Keratinocyte (primary cell): ENCODE measurements around the gene SLC2A5. TPM values are rescaled to one million over a fixed set of nuclear protein-coding genes. Genes with fewer than 3 reads are reported as not detected.

ENCODE experiments used
- DNase-seq: peaks from one replicate; pipeline ENCODE4 v3.0.0-alpha.2; 2011; ENCODE audit warnings: low read depth, missing footprints, low spot score
- FAIRE-seq: peaks from 2 replicates; lab custom pipeline; 2011; peaks lifted over from hg19 to GRCh38; lab: Jason Lieb, UNC
- H2AFZ ChIP-seq: 2 replicates; pipeline ENCODE4 v1.6.0; 2012; ENCODE audit warnings: low read length, control low read depth, inconsistent platforms; ENCODE audit not compliant: control insufficient read depth
- H3K27ac ChIP-seq: 2 replicates; pipeline ENCODE4 v1.5.1; 2011; ENCODE audit warnings: low read length; ENCODE audit not compliant: control insufficient read depth, insufficient read depth
- H3K27me3 ChIP-seq: 3 replicates; pipeline ENCODE4 v1.6.0; 2011; ENCODE audit warnings: low read length; ENCODE audit not compliant: control insufficient read depth, insufficient read depth; ENCODE audit errors: extremely low read depth
- H3K36me3 ChIP-seq, 2 experiments: 2 replicates in 1 of 2; 3 replicates in 1 of 2; pipeline ENCODE4 v1.5.1; 2011; ENCODE audit warnings: low read length in 2 of 2, mild to moderate bottlenecking in 1 of 2; ENCODE audit not compliant: control insufficient read depth in 2 of 2, insufficient read depth in 2 of 2; ENCODE audit errors: extremely low read depth in 1 of 2
- H3K4me1 ChIP-seq: 3 replicates; pipeline ENCODE4 v1.5.1; 2011; ENCODE audit warnings: low read length; ENCODE audit not compliant: control insufficient read depth, insufficient read depth; ENCODE audit errors: extremely low read depth
- H3K4me2 ChIP-seq: 3 replicates; pipeline ENCODE4 v1.6.0; 2011; ENCODE audit warnings: low read depth, low read length; ENCODE audit not compliant: control insufficient read depth, insufficient read depth; ENCODE audit errors: extremely low read depth
- H3K4me3 ChIP-seq, 3 experiments: fragments of 200-600 bp in 1 of 3; sonication (generic) in 1 of 3; 2 replicates in 2 of 3; 3 replicates in 1 of 3; pipeline ENCODE4 v1.5.1; 2011 to 2016; ENCODE audit warnings: low read length in 3 of 3, mild to moderate bottlenecking in 3 of 3, control low read depth in 2 of 3, inconsistent platforms in 1 of 3, low read depth in 1 of 3, mixed read lengths in 1 of 3, mixed run types in 1 of 3, moderate library complexity in 1 of 3; ENCODE audit not compliant: control insufficient read depth in 2 of 3, insufficient read depth in 2 of 3; ENCODE audit errors: extremely low read depth in 1 of 3
- H3K79me2 ChIP-seq: 2 replicates; pipeline ENCODE4 v1.6.0; 2012; ENCODE audit warnings: low read length; ENCODE audit not compliant: control insufficient read depth, insufficient read depth
- H3K9ac ChIP-seq: 3 replicates; pipeline ENCODE4 v1.6.0; 2011; ENCODE audit warnings: low read length; ENCODE audit not compliant: control insufficient read depth, insufficient read depth; ENCODE audit errors: extremely low read depth
- H3K9me1 ChIP-seq: 3 replicates; pipeline ENCODE4 v1.6.0; 2011; ENCODE audit warnings: low read length; ENCODE audit not compliant: control insufficient read depth, insufficient read depth; ENCODE audit errors: extremely low read depth
- H3K9me3 ChIP-seq: 2 replicates; pipeline ENCODE4 v1.5.1; 2012; ENCODE audit warnings: low read depth, low read length; ENCODE audit not compliant: control insufficient read depth
- H4K20me1 ChIP-seq: 3 replicates; pipeline ENCODE4 v1.6.0; 2011; ENCODE audit warnings: low read length; ENCODE audit not compliant: control insufficient read depth, insufficient read depth; ENCODE audit errors: extremely low read depth
- EZH2 ChIP-seq: IDR thresholded peaks from one replicate; pipeline ENCODE4 v1.6.1; 2012; ENCODE audit warnings: inconsistent platforms, mild to moderate bottlenecking, low read length, moderate library complexity
- dilution Hi-C: fragments of 300-500 bp; cut with MboI; formaldehyde crosslinking; loops from one replicate; pipeline ENCODE4 v1.7.0; 2020; ENCODE audit warnings: low sequenced_read_pairs; ENCODE audit not compliant: extremely low pct_ligation_motif_present
- polyA plus RNA-seq, 5 experiments: library from polyadenylated mRNA; depleted of rRNA in 3 of 5; stranded (reverse) in 3 of 5; stranded (forward) in 1 of 5; unstranded in 1 of 5; fragments of >200 nt; gene quantifications; 1 replicate in 1 of 5; 2 replicates in 3 of 5; 3 replicates in 1 of 5; pipeline versions ENCODE4 v1.2.1 to v1.2.3, GENCODE V29; 2011 to 2012; ENCODE audit warnings: missing spikeins in 2 of 5, low read depth in 1 of 5, low replicate concordance in 1 of 5
- TF ChIP-seq, protein P1 (sequence below), 3 experiments: IDR thresholded peaks in 1 of 3; conservative IDR thresholded peaks in 1 of 3; optimal IDR thresholded peaks in 1 of 3; 2 replicates in 2 of 3; 3 replicates in 1 of 3; pipeline versions ENCODE3 to v1.5.1; 2011; ENCODE audit warnings: low read length in 3 of 3, mild to moderate bottlenecking in 3 of 3, moderate library complexity in 2 of 3, control low read depth in 1 of 3, inconsistent platforms in 1 of 3; ENCODE audit not compliant: insufficient read depth in 2 of 3; ENCODE audit errors: extremely low read depth in 1 of 3

The SLC2A5 gene
- polyA plus RNA-seq, 1 donor (not counting 4 experiments of a cell fraction or from before 2014, with no cell fraction given) = 0.77 TPM

DNA sequence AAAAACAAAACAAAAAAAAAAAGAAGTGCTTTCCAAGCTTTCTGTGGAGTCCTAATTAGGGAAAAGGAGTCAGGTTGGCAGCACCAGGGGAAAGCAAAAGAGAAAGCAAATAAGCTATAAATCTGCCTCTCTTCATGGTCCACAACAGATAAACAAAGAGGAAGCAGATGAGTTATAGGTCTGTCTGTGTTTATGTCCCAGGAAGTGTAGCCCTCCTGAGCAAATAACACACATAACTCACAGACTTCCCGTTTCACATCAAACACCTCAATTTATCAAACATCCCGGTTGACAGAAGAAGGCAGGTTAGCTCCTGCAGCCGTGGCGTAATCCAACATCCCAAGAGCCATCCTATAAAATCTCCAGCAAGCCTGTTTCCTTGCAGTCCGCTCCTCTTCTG is 5.6 kb upstream of the SLC2A5 start:
- DNase-seq (no peak), FAIRE-seq (peak; percentile 44)
- TF ChIP-seq, protein P1, sequence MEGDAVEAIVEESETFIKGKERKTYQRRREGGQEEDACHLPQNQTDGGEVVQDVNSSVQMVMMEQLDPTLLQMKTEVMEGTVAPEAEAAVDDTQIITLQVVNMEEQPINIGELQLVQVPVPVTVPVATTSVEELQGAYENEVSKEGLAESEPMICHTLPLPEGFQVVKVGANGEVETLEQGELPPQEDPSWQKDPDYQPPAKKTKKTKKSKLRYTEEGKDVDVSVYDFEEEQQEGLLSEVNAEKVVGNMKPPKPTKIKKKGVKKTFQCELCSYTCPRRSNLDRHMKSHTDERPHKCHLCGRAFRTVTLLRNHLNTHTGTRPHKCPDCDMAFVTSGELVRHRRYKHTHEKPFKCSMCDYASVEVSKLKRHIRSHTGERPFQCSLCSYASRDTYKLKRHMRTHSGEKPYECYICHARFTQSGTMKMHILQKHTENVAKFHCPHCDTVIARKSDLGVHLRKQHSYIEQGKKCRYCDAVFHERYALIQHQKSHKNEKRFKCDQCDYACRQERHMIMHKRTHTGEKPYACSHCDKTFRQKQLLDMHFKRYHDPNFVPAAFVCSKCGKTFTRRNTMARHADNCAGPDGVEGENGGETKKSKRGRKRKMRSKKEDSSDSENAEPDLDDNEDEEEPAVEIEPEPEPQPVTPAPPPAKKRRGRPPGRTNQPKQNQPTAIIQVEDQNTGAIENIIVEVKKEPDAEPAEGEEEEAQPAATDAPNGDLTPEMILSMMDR (optimal IDR thresholded peaks at IDR 0.05 in 1 of 3, IDR thresholded peaks at IDR 0.05 in 1 of 3, conservative IDR thresholded peaks at IDR 0.05 in 1 of 3; ENCODE audit: extremely low read depth in 1 of 3, insufficient read depth in 2 of 3, low read length in 3 of 3) = no peak
- no peak for TF ChIP-seq EZH2
- Histone ChIP-seq H3K36me3 (no peaks in the 10 kb centered on the region), H3K27ac (no peak overlapping the region), H3K4me2 (peak overlapping the region; percentile 66), H3K79me2 (no peaks in the 10 kb centered on the region), H4K20me1 (no peaks in the 10 kb centered on the region), H3K4me1 (peaks cover 18% of the 10 kb centered on the region), H3K9ac (no peak overlapping the region), H3K9me3 (no peaks in the 10 kb centered on the region), H2AFZ (peak overlapping the region; percentile 48), H3K27me3 (no peaks in the 10 kb centered on the region), H3K4me3 (no peak overlapping the region), H3K9me1 (no peaks in the 10 kb centered on the region)
- dilution Hi-C loops = no loop called here

DNA sequence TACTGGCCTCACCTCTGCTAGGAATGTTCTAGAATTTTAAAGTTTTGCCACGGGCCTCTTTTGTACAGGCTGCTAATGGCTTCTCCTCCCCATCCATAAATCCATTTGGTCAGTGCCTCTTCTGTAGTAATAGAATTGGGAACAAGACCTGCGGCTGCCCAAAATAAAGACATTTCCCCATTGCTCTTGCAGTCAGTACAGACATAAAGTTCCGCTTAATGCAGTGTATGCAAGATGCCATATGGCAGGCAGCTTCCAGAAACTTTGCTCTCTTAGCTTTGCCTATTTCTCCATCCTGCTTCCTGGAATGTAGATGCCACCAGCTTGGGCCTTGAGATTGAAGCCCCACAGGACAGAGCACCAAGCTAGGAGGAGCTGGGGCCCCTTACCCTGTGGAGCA is 3.7 kb upstream of the SLC2A5 start:
- Histone ChIP-seq H3K4me3 (no peak overlapping the region), H3K4me1 (peaks cover 17% of the 10 kb centered on the region), H3K9me3 (no peaks in the 10 kb centered on the region), H3K9ac (no peak overlapping the region), H3K36me3 (no peaks in the 10 kb centered on the region), H2AFZ (no peak overlapping the region), H3K27ac (no peak overlapping the region), H3K79me2 (no peaks in the 10 kb centered on the region), H3K27me3 (no peaks in the 10 kb centered on the region), H3K4me2 (no peak overlapping the region), H4K20me1 (no peaks in the 10 kb centered on the region), H3K9me1 (no peaks in the 10 kb centered on the region)
- dilution Hi-C loops = no loop called here
- FAIRE-seq (no peak), DNase-seq (no peak)
- TF ChIP-seq, protein P1 (optimal IDR thresholded peaks at IDR 0.05 in 1 of 3, IDR thresholded peaks at IDR 0.05 in 1 of 3, conservative IDR thresholded peaks at IDR 0.05 in 1 of 3; ENCODE audit: extremely low read depth in 1 of 3, insufficient read depth in 2 of 3, low read length in 3 of 3) = no peak
- TF ChIP-seq EZH2 = no peak
